NCI-H2227 (cell line): ENCODE results near the gene FAM221A.
"Not testable (repeated sequence)": the region's sequence is repeated elsewhere in the genome, so short reads cannot be mapped to it uniquely, and the experiment has no call there.

ENCODE experiments used
- DNase-seq: peaks from one replicate; lab custom pipeline; 2025; ENCODE audit not compliant: unreplicated experiment; lab: John Stamatoyannopoulos, UW

The FAM221A gene

GRCh38 chr7:23700046-23700445 lies 20.0 kb downstream of the FAM221A start:
- peak; percentile 58 for DNase-seq

DNA sequence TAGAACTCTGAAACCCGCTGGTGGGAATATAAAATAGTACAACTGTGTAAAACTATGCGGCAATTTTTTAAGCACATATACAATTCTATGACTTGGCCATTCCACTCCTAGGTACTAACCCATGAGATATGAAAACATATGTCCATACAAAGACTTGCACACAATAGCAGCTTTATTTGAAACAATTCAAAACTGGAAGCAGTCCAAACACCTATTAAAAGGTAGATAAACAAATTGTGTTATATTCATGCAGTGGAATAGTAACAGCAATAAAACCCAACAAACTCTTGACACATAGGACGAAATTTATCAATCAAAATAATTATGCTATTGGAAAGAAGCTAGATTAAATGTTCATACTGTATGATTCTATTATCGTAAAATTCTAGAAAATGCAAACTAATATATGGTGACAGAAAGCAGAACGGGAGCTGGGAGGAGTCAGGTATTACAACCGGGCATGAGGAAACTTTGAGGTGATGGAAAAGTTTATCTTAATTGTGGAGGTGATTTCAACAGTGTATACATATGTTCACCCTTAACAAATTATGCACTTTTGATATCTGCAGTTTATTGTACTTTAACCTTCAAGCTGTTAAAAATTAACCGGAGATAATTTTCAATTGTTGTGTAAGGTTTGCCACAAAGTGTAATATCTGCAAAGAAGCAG lies 29.2 kb downstream of the FAM221A start:
- DNase-seq: no peak

GRCh38 chr7:23710000-23710399 lies 30.0 kb downstream of the FAM221A start, which contains the start of gene STK31:
STK31 (plus strand) TSS chr7:23710219; CDS start chr7:23710286, 67 bp downstream.
- DNase-seq: no peak

DNA sequence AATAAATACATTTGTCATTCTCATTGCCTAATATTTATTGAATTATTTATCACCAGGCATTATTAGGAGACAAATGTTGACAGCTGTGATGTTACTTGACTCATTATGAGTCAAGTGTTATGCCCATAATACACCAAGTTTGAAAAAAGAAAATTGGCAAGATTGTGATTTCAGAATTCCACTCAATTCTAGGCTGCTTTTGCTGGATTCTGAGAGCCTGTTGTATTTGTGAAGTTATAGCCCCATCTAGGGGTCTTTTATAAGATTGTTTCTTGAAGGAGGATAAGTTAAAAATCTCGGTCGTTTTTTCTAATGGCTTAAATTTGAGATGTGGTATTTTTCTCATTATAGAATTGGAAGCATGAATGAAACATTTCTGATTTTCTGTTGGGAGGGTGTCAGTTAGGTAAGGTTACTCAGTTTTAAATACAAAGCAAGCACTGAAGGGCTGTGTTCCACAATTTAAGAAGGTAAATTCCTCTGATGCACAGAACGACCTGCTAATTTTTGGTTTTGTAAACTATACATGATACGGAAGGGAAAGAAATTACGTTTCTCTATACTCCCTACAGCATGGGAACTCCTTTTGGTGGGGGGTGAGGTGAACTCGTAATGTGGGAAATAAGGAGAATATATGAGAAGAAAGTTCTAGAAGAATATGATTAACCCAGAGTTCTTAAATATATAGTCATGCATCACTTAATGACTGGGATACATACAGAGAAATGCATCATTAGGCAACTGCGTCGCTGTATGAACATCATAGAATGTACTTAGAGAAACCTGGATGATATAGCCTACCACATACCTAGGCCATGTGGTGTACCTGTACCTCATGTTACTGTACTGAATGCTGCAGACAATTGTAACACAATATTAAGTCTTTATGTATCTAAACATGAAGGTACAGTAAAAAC lies 32.6 kb downstream of the FAM221A start:
- peak; percentile 63 for DNase-seq

DNA sequence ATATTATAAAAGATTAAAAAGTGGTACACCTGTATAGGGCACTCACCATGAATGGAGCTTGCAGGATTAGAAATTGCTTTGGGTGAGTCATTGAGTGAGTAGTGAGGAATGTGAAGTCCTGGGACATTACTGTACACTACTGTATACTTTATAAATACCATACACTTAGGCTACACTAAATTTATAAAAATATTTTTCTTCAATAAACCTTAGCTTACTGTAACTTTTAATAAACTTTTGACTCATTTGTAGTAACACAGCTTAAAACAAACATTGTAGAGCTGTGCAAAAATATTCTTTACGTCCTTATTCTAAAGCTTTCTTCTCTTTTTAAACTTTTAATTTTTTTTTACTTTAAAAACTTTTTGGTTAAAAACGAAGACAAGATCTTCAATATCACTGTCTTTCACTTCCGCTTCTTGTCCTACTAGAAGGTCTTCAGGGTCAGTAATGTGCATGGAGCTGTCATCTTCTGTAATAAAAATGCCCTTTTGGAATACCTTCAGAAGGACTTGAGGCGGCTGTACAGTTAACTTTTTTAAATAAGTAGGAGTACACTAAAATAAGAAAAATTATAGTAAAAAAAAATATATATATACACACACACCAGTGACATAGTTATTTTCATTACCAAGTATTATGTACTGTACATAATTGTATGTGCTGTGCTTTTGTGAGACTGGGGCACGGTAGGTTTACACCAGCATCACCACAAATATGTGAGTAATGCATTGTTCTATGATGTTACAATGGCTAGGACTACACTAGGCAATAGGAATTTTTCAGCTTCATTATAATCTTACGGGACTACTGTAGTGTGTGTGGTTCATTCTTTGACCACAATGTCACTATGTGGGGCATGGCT lies 33.5 kb downstream of the FAM221A start:
- DNase-seq: no peak

DNA sequence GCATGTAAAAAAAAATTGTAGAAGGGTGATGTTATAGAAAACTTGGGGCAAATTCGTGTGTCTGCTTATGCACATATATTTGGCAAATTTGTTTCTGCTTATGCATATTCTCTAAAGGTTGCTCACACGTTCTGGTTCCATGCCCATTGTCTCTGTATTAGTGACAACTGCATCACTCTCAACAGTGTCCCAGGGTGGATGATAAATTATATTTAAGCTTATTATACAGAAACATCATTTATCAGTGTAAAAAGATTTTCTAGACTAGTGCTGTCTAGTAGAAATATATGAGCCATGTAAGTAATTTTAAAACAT lies 34.1 kb downstream of the FAM221A start:
- DNase-seq: no peak

DNA sequence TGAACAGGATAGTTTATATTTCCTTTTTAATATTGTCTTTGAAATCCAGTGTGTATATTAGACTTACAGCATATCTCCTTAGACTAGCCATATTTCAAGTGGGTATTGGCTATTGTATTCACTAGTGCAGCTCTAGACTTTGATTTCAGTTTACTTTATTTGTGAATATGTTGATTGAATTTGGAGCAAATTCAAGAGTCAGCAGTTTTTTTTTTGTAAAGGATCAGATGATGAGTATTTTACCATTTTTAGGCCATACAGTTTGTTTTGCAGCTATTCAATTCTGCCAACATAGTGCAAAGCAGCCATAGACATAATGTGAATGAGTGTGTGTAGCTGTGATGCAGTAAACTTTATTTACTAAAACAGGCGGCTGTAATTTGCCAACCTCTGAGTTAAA lies 34.6 kb downstream of the FAM221A start:
- no peak for DNase-seq

DNA sequence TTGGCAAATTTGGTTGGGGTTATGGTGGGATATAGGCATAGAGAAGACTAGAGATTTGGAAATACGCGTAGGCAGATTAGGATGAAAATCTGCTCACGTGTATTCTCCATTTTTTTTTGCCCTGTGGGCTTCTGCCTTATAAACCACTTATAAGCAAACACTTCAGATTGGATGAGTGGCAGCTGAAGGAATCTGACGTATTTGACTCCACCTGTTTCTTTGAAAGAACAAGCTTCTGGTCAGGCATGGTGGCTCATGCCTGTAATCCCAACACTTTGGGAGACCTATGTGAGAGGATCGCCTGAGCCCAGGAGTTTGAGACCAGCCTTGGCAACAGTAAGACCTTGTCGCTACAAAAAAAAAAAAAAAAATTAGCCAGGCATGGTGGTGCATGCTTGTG lies 35.1 kb downstream of the FAM221A start:
- DNase-seq: no peak

GRCh38 chr7:23717788-23718187 lies 37.8 kb downstream of the FAM221A start:
- DNase-seq: no peak

DNA sequence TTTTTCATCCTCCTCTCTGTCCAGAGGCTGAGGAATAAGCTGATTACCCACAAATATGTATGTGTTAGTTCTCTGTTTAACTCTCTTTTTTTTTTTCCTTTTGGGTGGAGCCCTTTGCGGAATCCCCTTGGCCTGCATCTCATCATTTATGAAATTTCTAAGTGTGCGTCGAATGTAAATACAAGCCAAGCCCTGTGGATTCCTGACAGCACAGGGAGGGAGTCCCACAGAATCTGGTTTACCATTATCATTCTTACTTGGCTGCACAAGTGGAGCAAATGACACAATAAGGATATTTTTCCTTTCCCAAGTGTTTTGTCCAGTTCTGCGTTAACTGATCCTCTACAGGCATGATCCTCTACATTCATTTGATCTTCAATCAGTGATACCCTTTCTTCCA lies 41.5 kb downstream of the FAM221A start:
- DNase-seq: no peak

GRCh38 chr7:23722587-23723216 lies 42.7 kb downstream of the FAM221A start:
- DNase-seq: not testable (repeated sequence)

- DNase-seq: peak; percentile 1
These were observed 44.1 kb downstream of the FAM221A start for GRCh38 chr7:23724113-23724512.

- DNase-seq: no peak
These were observed 62.1 kb downstream of the FAM221A start for GRCh38 chr7:23742051-23742450.

DNA sequence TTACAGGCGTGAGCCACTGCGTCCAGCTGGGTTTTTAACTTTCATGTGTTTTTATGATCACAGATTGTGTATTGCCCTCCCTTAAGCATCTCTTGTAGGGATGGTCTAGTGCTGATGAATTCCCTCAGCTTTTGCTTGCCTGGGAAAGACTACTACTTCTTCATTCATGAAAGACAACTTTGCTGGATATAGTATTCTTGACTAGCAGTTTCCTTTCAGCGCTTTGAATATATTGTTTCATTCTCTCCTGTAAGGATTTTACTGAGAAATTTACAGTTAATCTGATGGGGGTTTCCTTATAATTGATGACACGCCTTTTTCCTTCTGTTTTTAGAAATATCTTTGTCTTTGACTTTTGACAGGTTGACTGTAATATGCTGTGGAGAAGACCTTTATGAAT lies 63.2 kb downstream of the FAM221A start:
- no peak for DNase-seq

GRCh38 chr7:23746629-23747028 lies 66.6 kb downstream of the FAM221A start:
- DNase-seq: no peak

- no peak for DNase-seq
These were observed 71.9 kb downstream of the FAM221A start for GRCh38 chr7:23751852-23752251.
